Panc1 (cell line): ENCODE data around the gene RAC2.
"Not testable (repeated sequence)": the region's sequence is repeated elsewhere in the genome, so short reads cannot be mapped to it uniquely, and the experiment has no call there.

Experiments used
- REST ChIP-seq, 2 experiments: IDR thresholded peaks; 2 replicates each; pipeline ENCODE4 v1.6.1; 2011 to 2012; ENCODE audit warnings: low read depth in 2 of 2, control low read depth in 1 of 2, low read length in 1 of 2, mild to moderate bottlenecking in 1 of 2, moderate library complexity in 1 of 2; ENCODE audit not compliant: insufficient read depth in 1 of 2
- SIN3A ChIP-seq: IDR thresholded peaks from 2 replicates; pipeline ENCODE4 v1.6.1; 2012; ENCODE audit warnings: low read depth, mild to moderate bottlenecking, low read length, moderate library complexity, borderline replicate concordance; ENCODE audit not compliant: insufficient read depth
- TCF7L2 ChIP-seq: IDR thresholded peaks from 2 replicates; pipeline ENCODE4 v1.6.1; 2011; ENCODE audit warnings: mild to moderate bottlenecking, low read depth, low read length, inconsistent platforms
- TF ChIP-seq, protein P1 (sequence below): fragments of 450-650 bp; IDR thresholded peaks from 2 replicates; pipeline ENCODE4 v1.5.1; 2017; ENCODE audit warnings: mild to moderate bottlenecking

DNA sequence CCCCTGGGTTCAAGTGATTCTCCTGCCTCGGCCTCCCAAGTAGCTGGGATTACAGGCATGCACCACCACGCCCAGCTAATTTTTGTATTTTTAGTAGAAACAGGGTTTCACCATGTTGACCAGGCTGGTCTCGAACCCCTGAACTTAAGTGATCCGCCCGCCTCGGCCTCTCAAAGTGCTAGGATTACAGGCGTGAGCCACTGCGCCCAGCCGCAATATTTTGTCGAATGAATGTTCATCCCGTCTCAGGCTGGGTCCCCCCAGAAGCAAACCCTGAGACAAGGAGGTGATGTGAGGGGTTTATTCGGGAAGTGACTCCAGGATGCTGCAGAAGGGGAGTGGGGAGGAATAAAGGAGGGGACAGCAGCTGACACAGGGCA lies 10.7 kb downstream of the RAC2 start:
- TF ChIP-seq SIN3A; REST (IDR thresholded peaks at IDR 0.05; ENCODE audit: insufficient read depth in 1 of 2, low read depth in 2 of 2, low read length in 1 of 2); TCF7L2: not testable (repeated sequence)
- TF ChIP-seq, protein P1, sequence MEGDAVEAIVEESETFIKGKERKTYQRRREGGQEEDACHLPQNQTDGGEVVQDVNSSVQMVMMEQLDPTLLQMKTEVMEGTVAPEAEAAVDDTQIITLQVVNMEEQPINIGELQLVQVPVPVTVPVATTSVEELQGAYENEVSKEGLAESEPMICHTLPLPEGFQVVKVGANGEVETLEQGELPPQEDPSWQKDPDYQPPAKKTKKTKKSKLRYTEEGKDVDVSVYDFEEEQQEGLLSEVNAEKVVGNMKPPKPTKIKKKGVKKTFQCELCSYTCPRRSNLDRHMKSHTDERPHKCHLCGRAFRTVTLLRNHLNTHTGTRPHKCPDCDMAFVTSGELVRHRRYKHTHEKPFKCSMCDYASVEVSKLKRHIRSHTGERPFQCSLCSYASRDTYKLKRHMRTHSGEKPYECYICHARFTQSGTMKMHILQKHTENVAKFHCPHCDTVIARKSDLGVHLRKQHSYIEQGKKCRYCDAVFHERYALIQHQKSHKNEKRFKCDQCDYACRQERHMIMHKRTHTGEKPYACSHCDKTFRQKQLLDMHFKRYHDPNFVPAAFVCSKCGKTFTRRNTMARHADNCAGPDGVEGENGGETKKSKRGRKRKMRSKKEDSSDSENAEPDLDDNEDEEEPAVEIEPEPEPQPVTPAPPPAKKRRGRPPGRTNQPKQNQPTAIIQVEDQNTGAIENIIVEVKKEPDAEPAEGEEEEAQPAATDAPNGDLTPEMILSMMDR: not testable (repeated sequence)
